ENCODE data around the gene ST3GAL3. TPM values are rescaled to one million over a fixed set of nuclear protein-coding genes. Genes with fewer than 3 reads are reported as not detected.

The ST3GAL3 gene
- total RNA-seq, 1 experiment from 2014 or later: 8.3 TPM

DNA sequence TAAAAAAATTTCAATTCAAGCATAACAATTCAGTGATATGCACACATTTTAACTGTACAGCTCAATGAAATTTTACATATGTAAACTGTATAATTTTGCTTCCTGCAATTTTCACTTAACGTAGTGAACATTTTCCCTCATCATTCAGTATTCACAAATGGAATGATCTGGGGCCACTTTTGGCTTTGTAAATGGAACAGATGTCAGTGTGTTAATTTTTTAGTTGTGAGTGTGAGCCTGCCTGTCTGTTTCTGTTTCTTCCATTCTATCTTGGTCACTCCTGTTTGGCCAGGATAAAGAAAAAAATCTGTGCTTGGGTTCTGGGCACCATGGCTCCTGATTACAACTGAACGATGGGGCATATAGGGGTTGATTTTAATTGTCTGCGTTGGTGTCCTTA is 20.5 kb upstream of the ST3GAL3 start:
- no peak overlapping the region for H4K8ac ChIP-seq (replicated peaks; ENCODE audit: insufficient read length, low read depth, low read length)
- no peaks in the 10 kb centered on the region for H3K79me1 ChIP-seq (ENCODE audit: insufficient read depth, low read depth, low read length, poor library complexity, severe bottlenecking)
- DNase-seq: no peak
- TF ChIP-seq, protein P1, sequence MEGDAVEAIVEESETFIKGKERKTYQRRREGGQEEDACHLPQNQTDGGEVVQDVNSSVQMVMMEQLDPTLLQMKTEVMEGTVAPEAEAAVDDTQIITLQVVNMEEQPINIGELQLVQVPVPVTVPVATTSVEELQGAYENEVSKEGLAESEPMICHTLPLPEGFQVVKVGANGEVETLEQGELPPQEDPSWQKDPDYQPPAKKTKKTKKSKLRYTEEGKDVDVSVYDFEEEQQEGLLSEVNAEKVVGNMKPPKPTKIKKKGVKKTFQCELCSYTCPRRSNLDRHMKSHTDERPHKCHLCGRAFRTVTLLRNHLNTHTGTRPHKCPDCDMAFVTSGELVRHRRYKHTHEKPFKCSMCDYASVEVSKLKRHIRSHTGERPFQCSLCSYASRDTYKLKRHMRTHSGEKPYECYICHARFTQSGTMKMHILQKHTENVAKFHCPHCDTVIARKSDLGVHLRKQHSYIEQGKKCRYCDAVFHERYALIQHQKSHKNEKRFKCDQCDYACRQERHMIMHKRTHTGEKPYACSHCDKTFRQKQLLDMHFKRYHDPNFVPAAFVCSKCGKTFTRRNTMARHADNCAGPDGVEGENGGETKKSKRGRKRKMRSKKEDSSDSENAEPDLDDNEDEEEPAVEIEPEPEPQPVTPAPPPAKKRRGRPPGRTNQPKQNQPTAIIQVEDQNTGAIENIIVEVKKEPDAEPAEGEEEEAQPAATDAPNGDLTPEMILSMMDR (conservative IDR thresholded peaks at IDR 0.05): no peak
- no peak overlapping the region for H2AFZ ChIP-seq (ENCODE audit: low read length)
- H3K4ac ChIP-seq (ENCODE audit: low read depth, low read length): no peak overlapping the region
- no peak overlapping the region for H3K56ac ChIP-seq (ENCODE audit: insufficient read length, low read depth, low read length)
- no peaks in the 10 kb centered on the region for H3K4me1 ChIP-seq (ENCODE audit: insufficient read depth, low read length)
- H2BK15ac ChIP-seq (ENCODE audit: low read depth, low read length): no peak overlapping the region
- no peak overlapping the region for H4K5ac ChIP-seq (ENCODE audit: insufficient read length, low read depth, low read length)
- no peaks in the 10 kb centered on the region; a peak in 1 of 5 replicates for H3K9me3 Mint-ChIP-seq
- H2BK5ac ChIP-seq (ENCODE audit: insufficient read length, low read length): no peak overlapping the region
- no peak overlapping the region for H3K23ac ChIP-seq (ENCODE audit: insufficient read length, low read depth, low read length)
- no peak overlapping the region for H2BK120ac ChIP-seq (ENCODE audit: low read depth, low read length, poor library complexity, severe bottlenecking)
- H3K27ac ChIP-seq (ENCODE audit: insufficient read length, low read depth, low read length): no peak overlapping the region
- no peak overlapping the region for H3K4me3 Mint-ChIP-seq
- H3K14ac ChIP-seq (ENCODE audit: insufficient read depth, low read length): no peak overlapping the region
- H4K20me1 ChIP-seq (ENCODE audit: control insufficient read depth, insufficient read depth, insufficient read length): no peaks in the 10 kb centered on the region
- H3K4me1 Mint-ChIP-seq: no peaks in the 10 kb centered on the region
- no peak overlapping the region for H3T11ph ChIP-seq (ENCODE audit: low read length)
- no peaks in the 10 kb centered on the region for H3K79me2 ChIP-seq (ENCODE audit: insufficient read depth, low read length)
- H3K23me2 ChIP-seq (ENCODE audit: insufficient read length, low read depth, low read length, poor library complexity, severe bottlenecking): no peaks in the 10 kb centered on the region
- no peak overlapping the region for H4K91ac ChIP-seq (ENCODE audit: insufficient read length, low read depth, low read length)
- H2AK5ac ChIP-seq (ENCODE audit: insufficient read length, low read length): no peak overlapping the region
- H3K36me3 Mint-ChIP-seq (ENCODE audit: insufficient read depth in 1 of 3, low read depth in 3 of 3): peaks cover 9 to 57% (median 42%) of the 10 kb centered on the region in 3 experiments
- H3K27me3 Mint-ChIP-seq (ENCODE audit: low read depth): no peaks in the 10 kb centered on the region
- no peak overlapping the region for H3K4me2 ChIP-seq (ENCODE audit: insufficient read depth, insufficient read length, low read length)
- H3K9ac ChIP-seq (ENCODE audit: extremely low read depth, insufficient read length, low read length): no peak overlapping the region
- H2BK20ac ChIP-seq (ENCODE audit: low read depth, low read length, poor library complexity, severe bottlenecking): no peak overlapping the region
- no CpG with 5 or more reads among the region's 3 CpGs for WGBS (ENCODE audit: extremely low coverage, insufficient read length, low lambda C conversion rate)
- no peaks in the 10 kb centered on the region for H3K9me3 ChIP-seq (ENCODE audit: control insufficient read depth, low read depth, low read length)
- no peak overlapping the region for H3K18ac ChIP-seq (ENCODE audit: insufficient read length, low read depth, low read length)
- H3K27ac Mint-ChIP-seq: no peak overlapping the region; a peak in 1 of 7 replicates
- no peak overlapping the region for H2BK12ac ChIP-seq (ENCODE audit: insufficient read length, low read depth, low read length)
- no peaks in the 10 kb centered on the region; the same call in 1 of the 2 replicates for H3K27me3 ChIP-seq (ENCODE audit: insufficient read depth, low read length)
